Measurements from ENCODE around the gene SLC4A3. TPM values are rescaled to one million over a fixed set of nuclear protein-coding genes. Genes with fewer than 3 reads are reported as not detected.

SLC4A3 gene, protein sequence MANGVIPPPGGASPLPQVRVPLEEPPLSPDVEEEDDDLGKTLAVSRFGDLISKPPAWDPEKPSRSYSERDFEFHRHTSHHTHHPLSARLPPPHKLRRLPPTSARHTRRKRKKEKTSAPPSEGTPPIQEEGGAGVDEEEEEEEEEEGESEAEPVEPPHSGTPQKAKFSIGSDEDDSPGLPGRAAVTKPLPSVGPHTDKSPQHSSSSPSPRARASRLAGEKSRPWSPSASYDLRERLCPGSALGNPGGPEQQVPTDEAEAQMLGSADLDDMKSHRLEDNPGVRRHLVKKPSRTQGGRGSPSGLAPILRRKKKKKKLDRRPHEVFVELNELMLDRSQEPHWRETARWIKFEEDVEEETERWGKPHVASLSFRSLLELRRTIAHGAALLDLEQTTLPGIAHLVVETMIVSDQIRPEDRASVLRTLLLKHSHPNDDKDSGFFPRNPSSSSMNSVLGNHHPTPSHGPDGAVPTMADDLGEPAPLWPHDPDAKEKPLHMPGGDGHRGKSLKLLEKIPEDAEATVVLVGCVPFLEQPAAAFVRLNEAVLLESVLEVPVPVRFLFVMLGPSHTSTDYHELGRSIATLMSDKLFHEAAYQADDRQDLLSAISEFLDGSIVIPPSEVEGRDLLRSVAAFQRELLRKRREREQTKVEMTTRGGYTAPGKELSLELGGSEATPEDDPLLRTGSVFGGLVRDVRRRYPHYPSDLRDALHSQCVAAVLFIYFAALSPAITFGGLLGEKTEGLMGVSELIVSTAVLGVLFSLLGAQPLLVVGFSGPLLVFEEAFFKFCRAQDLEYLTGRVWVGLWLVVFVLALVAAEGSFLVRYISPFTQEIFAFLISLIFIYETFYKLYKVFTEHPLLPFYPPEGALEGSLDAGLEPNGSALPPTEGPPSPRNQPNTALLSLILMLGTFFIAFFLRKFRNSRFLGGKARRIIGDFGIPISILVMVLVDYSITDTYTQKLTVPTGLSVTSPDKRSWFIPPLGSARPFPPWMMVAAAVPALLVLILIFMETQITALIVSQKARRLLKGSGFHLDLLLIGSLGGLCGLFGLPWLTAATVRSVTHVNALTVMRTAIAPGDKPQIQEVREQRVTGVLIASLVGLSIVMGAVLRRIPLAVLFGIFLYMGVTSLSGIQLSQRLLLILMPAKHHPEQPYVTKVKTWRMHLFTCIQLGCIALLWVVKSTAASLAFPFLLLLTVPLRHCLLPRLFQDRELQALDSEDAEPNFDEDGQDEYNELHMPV
- not detected for total RNA-seq

- peaks cover 35% of the 10 kb centered on the region for H3K27me3 Mint-ChIP-seq
- no peaks in the 10 kb centered on the region for H3K9me3 Mint-ChIP-seq
- POLR2A ChIA-PET, result no interaction called here
- H3K36me3 Mint-ChIP-seq (ENCODE audit: low read depth), result no peaks in the 10 kb centered on the region
- H3K4me1 Mint-ChIP-seq, result peaks cover 6% of the 10 kb centered on the region
- CTCF ChIA-PET, result interaction anchor here (0.7 to 1.1 kb wide), 2 partner anchors 15 to 22 kb away, joined by 3 to 4 read pairs; no protein-coding TSS in a partner anchor
- peak within 1 kb of the TSS; percentile 39 for H3K4me3 Mint-ChIP-seq
- no peak for DNase-seq
- no peak within 1 kb of the TSS for H3K27ac Mint-ChIP-seq
These were observed at the start of gene SLC4A3 for GRCh38 chr2:219627103-219628100. TSS of gene SLC4A3 (plus strand) at chr2:219627630. CDS start at chr2:219627993, 363 bp downstream.

- Mint-ChIP-seq H3K36me3 (ENCODE audit: low read depth) (no peaks in the 10 kb centered on the region), H3K27me3 (peaks cover 14% of the 10 kb centered on the region), H3K9me3 (no peaks in the 10 kb centered on the region), H3K27ac (no peak overlapping the region), H3K4me3 (no peak overlapping the region), H3K4me1 (no peaks in the 10 kb centered on the region)
- CTCF ChIA-PET, result no interaction called here
- no peak for DNase-seq
- POLR2A ChIA-PET, result no interaction called here
These were observed 48.4 kb upstream of the SLC4A3 start for GRCh38 chr2:219578811-219579613.

DNA sequence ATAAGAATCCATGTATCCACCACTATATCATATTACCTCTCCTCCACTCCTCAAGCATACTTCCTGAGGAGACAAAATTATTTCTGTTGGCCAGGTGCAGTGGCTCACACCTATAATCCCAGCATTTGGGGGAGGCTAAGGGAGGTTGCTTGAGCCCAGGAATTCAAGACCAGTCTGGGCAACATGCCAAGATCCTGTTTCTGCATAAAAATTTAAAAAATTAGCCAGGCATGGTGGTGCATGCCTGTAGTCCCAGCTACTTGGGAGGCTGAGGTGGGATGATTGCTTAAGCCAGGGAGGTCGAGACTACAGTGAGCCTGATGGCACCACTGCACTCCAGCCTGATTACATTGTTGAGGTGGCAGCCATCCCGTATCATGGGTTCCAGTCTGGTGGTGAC lies 46.1 kb upstream of the SLC4A3 start:
- CTCF ChIA-PET, result no interaction called here
- Mint-ChIP-seq H3K9me3 (no peaks in the 10 kb centered on the region), H3K27me3 (peaks cover 12% of the 10 kb centered on the region)

GRCh38 chr2:219591091-219591490 lies 36.3 kb upstream of the SLC4A3 start:
- Mint-ChIP-seq H3K27ac (no peak overlapping the region), H3K36me3 (ENCODE audit: low read depth) (no peaks in the 10 kb centered on the region), H3K4me3 (no peak overlapping the region), H3K9me3 (no peaks in the 10 kb centered on the region), H3K27me3 (peaks cover 13% of the 10 kb centered on the region), H3K4me1 (no peaks in the 10 kb centered on the region)
- DNase-seq, result no peak
- ChIA-PET POLR2A (no interaction called here), CTCF (interaction anchor here (0.6 kb wide), 1 partner anchor 471 kb away, joined by 4 read pairs; no protein-coding TSS in a partner anchor)

More for the DNA sequence above, 46.1 kb upstream of the SLC4A3 start:
- H3K4me1 Mint-ChIP-seq, result no peaks in the 10 kb centered on the region
- H3K4me3 Mint-ChIP-seq, result no peak overlapping the region
- no peak overlapping the region for H3K27ac Mint-ChIP-seq
- DNase-seq, result no peak
- POLR2A ChIA-PET, result no interaction called here
- no peaks in the 10 kb centered on the region for H3K36me3 Mint-ChIP-seq (ENCODE audit: low read depth)

- no peak overlapping the region for H3K4me3 Mint-ChIP-seq
- H3K4me1 Mint-ChIP-seq, result peaks cover 8% of the 10 kb centered on the region
- CTCF ChIA-PET, result interaction anchor here (1.2 kb wide), 1 partner anchor 52 kb away, joined by 4 read pairs; no protein-coding TSS in a partner anchor
- no peak overlapping the region for H3K27ac Mint-ChIP-seq
- H3K9me3 Mint-ChIP-seq, result no peaks in the 10 kb centered on the region
- peaks cover 12% of the 10 kb centered on the region for H3K27me3 Mint-ChIP-seq
- no peak for DNase-seq
- H3K36me3 Mint-ChIP-seq (ENCODE audit: low read depth), result no peaks in the 10 kb centered on the region
- POLR2A ChIA-PET, result no interaction called here
These were observed 34.7 kb upstream of the SLC4A3 start for GRCh38 chr2:219592736-219593135.

- no peaks in the 10 kb centered on the region for H3K36me3 Mint-ChIP-seq (ENCODE audit: low read depth)
- peaks cover 11% of the 10 kb centered on the region for H3K4me1 Mint-ChIP-seq
- no peak for DNase-seq
- POLR2A ChIA-PET, result no interaction called here
- CTCF ChIA-PET, result interaction anchor here (1.2 kb wide), 1 partner anchor 52 kb away, joined by 4 read pairs; no protein-coding TSS in a partner anchor
- peaks cover 12% of the 10 kb centered on the region for H3K27me3 Mint-ChIP-seq
- H3K4me3 Mint-ChIP-seq, result no peak overlapping the region
- H3K9me3 Mint-ChIP-seq, result no peaks in the 10 kb centered on the region
- no peak overlapping the region for H3K27ac Mint-ChIP-seq
These were observed 34.3 kb upstream of the SLC4A3 start for GRCh38 chr2:219593154-219593553.

- peaks cover 24% of the 10 kb centered on the region for H3K4me1 Mint-ChIP-seq
- H3K9me3 Mint-ChIP-seq, result no peaks in the 10 kb centered on the region
- CTCF ChIA-PET, result interaction anchor here (0.7 to 2.9 kb wide), 4 partner anchors 35 to 1854 kb away, joined by 3 to 21 read pairs (median 4); partner anchors contain the start of genes CHPF and TMEM198
- H3K27me3 Mint-ChIP-seq, result peaks cover 12% of the 10 kb centered on the region
- DNase-seq, result no peak
- no peaks in the 10 kb centered on the region for H3K36me3 Mint-ChIP-seq (ENCODE audit: low read depth)
- H3K27ac Mint-ChIP-seq, result no peak overlapping the region
- H3K4me3 Mint-ChIP-seq, result no peak overlapping the region
- POLR2A ChIA-PET, result interaction anchor here (0.8 to 1.0 kb wide), 2 partner anchors 11 to 97 kb away, joined by 3 read pairs; partner anchors contain the start of gene GMPPA
These were observed 32.2 kb upstream of the SLC4A3 start for GRCh38 chr2:219595256-219595655.

- H3K27me3 Mint-ChIP-seq, result peaks cover 12% of the 10 kb centered on the region
- H3K36me3 Mint-ChIP-seq (ENCODE audit: low read depth), result no peaks in the 10 kb centered on the region
- peak overlapping the region; percentile 96 for H3K4me3 Mint-ChIP-seq
- no peaks in the 10 kb centered on the region for H3K9me3 Mint-ChIP-seq
- H3K27ac Mint-ChIP-seq, result peak overlapping the region; percentile 89
- CTCF ChIA-PET, result interaction anchor here (1.1 to 2.9 kb wide), 3 partner anchors 46 to 55 kb away, joined by 3 to 21 read pairs (median 4); partner anchors contain the start of genes CHPF and TMEM198
- POLR2A ChIA-PET, result interaction anchor here (0.9 to 1.2 kb wide), 5 partner anchors 15 to 391 kb away, joined by 3 to 5 read pairs (median 3); partner anchors contain the start of genes CHPF, OBSL1 and TMEM198
- DNase-seq, result no peak
- H3K4me1 Mint-ChIP-seq, result peaks cover 24% of the 10 kb centered on the region
These were observed 30.4 kb upstream of the SLC4A3 start for GRCh38 chr2:219596954-219597551.

- peak; percentile 94 for DNase-seq
- no peaks in the 10 kb centered on the region for H3K36me3 Mint-ChIP-seq (ENCODE audit: low read depth)
- peaks cover 24% of the 10 kb centered on the region for H3K4me1 Mint-ChIP-seq
- H3K27me3 Mint-ChIP-seq, result peaks cover 10% of the 10 kb centered on the region
- peak within 1 kb of the TSS; percentile 96 for H3K4me3 Mint-ChIP-seq
- ChIA-PET POLR2A (interaction anchor here (0.6 to 1.2 kb wide), 6 partner anchors 14 to 392 kb away, joined by 3 to 5 read pairs (median 3); partner anchors contain the start of genes CHPF, OBSL1 and TMEM198), CTCF (interaction anchor here (0.9 to 2.9 kb wide), 3 partner anchors 37 to 55 kb away, joined by 3 to 21 read pairs (median 3); partner anchors contain the start of genes CHPF and TMEM198)
- no peaks in the 10 kb centered on the region for H3K9me3 Mint-ChIP-seq
- H3K27ac Mint-ChIP-seq, result peak within 1 kb of the TSS; percentile 89
These were observed 29.7 kb upstream of the SLC4A3 start, which contains the start of gene STK11IP for GRCh38 chr2:219597552-219598307. TSS of gene STK11IP (plus strand) at chr2:219597857. CDS start at chr2:219598120, 263 bp downstream.

All from activated CD4-positive, alpha-beta memory T cell treated with anti-CD3 and anti-CD28 coated beads, Interleukin-2, amount 10 ng/mL, durations not matched to agents 7 days and 5 days (primary cell).